Nephron (organoid): Measurements from ENCODE around the gene IRX5.

Source experiments
- H3K27ac Mint-ChIP-seq, 3 experiments: 2 replicates each; pipeline ENCODE4 v1.8.0; 2020; ENCODE audit warnings: mixed read lengths in 3 of 3, mild to moderate bottlenecking in 2 of 3, moderate library complexity in 1 of 3
- H3K27me3 Mint-ChIP-seq: 2 replicates; pipeline ENCODE4 v1.8.0; 2021; ENCODE audit warnings: low read depth, mild to moderate bottlenecking, moderate library complexity, mixed read lengths
- H3K36me3 Mint-ChIP-seq: 2 replicates; pipeline ENCODE4 v1.8.0; 2020; ENCODE audit warnings: low read depth, mixed read lengths
- H3K4me1 Mint-ChIP-seq: 2 replicates; pipeline ENCODE4 v1.8.0; 2020; ENCODE audit warnings: mixed read lengths
- H3K4me3 Mint-ChIP-seq, 3 experiments: 2 replicates each; pipeline ENCODE4 v1.8.0; 2020; ENCODE audit warnings: mild to moderate bottlenecking in 3 of 3, mixed read lengths in 3 of 3, moderate library complexity in 2 of 3
- H3K9me3 Mint-ChIP-seq: 2 replicates; pipeline ENCODE4 v1.8.0; 2020; ENCODE audit warnings: mixed read lengths
- TF ChIP-seq, protein P1 (sequence below), 3 experiments: fragments of 200-600 bp; sonication (generic); IDR thresholded peaks; one replicate each; pipeline ENCODE4 v1.5.0; 2021; ENCODE audit warnings: antibody characterized with exemption in 3 of 3; ENCODE audit not compliant: unreplicated experiment in 3 of 3

Gene IRX5

DNA sequence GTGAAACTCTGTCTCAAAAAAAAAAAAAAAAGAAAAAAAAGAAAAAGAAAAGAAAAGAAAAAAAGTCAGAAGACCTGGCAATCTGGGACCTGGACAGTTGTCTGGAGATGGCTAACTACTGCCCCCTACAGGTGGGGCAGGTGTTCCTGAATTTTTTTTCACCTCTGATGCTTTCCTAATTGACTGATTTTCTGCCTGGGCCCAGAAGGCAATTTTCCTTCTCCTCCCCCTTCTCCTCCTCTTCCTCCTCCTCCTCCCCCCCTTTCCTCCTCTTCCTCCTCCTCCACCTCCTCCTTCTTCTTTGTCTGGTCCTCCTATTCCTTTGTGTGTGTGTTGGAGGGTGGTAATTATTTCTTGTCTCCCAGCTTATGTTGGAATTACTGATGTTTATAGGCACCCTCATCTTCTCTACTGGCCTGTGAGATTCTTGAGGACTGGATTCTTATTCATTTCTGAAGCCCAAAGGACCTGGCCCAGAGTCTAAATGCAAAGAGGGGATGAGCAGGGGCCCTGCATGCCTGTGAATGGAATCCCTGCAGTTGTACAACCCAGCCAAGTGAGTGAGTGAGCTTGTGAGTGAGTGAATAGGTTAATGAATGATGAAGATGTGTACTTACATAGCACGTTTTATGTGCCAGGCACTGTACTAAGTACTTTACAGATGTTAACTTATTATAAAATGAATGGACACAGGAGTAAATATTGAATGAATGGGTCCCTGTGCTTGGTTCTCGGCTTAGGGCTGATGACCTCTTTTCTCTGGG is 26.9 kb downstream of the IRX5 start:
- peaks cover 57% of the 10 kb centered on the region for H3K27me3 Mint-ChIP-seq
- TF ChIP-seq, protein P1, sequence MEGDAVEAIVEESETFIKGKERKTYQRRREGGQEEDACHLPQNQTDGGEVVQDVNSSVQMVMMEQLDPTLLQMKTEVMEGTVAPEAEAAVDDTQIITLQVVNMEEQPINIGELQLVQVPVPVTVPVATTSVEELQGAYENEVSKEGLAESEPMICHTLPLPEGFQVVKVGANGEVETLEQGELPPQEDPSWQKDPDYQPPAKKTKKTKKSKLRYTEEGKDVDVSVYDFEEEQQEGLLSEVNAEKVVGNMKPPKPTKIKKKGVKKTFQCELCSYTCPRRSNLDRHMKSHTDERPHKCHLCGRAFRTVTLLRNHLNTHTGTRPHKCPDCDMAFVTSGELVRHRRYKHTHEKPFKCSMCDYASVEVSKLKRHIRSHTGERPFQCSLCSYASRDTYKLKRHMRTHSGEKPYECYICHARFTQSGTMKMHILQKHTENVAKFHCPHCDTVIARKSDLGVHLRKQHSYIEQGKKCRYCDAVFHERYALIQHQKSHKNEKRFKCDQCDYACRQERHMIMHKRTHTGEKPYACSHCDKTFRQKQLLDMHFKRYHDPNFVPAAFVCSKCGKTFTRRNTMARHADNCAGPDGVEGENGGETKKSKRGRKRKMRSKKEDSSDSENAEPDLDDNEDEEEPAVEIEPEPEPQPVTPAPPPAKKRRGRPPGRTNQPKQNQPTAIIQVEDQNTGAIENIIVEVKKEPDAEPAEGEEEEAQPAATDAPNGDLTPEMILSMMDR (IDR thresholded peaks at IDR 0.05; ENCODE audit: unreplicated experiment in 3 of 3) = peak in 1 of 3 experiments; percentile 17
- peaks cover 2% of the 10 kb centered on the region for H3K9me3 Mint-ChIP-seq

DNA sequence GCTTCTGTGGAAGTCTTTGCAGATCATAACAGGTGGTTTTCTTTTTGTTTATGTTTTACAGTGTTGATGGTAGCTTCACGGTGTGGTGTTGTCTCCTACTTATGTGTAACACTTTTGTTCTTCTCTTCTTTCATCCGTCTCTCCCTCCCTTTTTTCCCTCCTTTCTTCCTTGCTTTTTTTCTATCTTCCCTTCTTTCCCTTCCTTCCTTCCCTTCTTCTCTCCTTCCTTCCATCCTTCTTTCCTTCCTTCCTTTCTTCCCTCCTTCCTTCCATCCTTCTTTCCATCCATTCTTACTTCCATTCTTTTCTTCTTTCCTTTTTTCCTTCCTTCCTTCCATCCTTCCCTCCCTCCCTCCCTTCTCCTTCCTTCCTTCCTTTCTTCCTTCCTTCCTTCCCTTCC is 31.4 kb downstream of the IRX5 start:
- no peaks in the 10 kb centered on the region for H3K9me3 Mint-ChIP-seq
- H3K36me3 Mint-ChIP-seq = no peaks in the 10 kb centered on the region
- no peak overlapping the region for H3K4me3 Mint-ChIP-seq
- peaks cover 43% of the 10 kb centered on the region for H3K27me3 Mint-ChIP-seq
- TF ChIP-seq, protein P1 (IDR thresholded peaks at IDR 0.05; ENCODE audit: unreplicated experiment in 3 of 3) = no peak
- no peaks in the 10 kb centered on the region for H3K4me1 Mint-ChIP-seq
- H3K27ac Mint-ChIP-seq = no peak overlapping the region

More for the DNA sequence above, 26.9 kb downstream of the IRX5 start:
- H3K4me3 Mint-ChIP-seq = no peak overlapping the region
- H3K27ac Mint-ChIP-seq = no peak overlapping the region
- H3K36me3 Mint-ChIP-seq = no peaks in the 10 kb centered on the region
- peaks cover 13% of the 10 kb centered on the region for H3K4me1 Mint-ChIP-seq

DNA sequence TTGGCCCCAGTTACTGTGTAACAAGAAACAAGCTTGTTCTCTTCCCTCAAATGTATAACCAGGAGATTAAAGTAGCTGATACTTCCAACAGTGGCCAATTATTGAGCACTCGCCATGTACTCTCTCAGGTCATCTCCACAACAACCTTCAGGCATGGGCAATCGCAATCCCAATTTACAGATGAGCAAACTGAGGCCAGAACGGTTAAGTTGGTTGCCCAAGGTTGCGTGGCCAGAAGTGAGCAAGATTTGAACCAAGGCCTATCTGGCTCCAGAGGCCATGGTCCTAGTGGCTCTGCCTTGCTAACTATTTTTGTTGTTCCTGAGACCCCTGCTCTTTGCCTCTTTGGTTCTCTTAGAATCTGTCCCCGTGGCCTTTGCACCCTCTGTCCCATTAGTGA is 33.6 kb downstream of the IRX5 start:
- Mint-ChIP-seq H3K27ac (no peak overlapping the region), H3K36me3 (no peaks in the 10 kb centered on the region), H3K27me3 (peaks cover 43% of the 10 kb centered on the region), H3K4me3 (no peak overlapping the region), H3K9me3 (no peaks in the 10 kb centered on the region), H3K4me1 (no peaks in the 10 kb centered on the region)
- TF ChIP-seq, protein P1 (IDR thresholded peaks at IDR 0.05; ENCODE audit: unreplicated experiment in 3 of 3) = no peak

DNA sequence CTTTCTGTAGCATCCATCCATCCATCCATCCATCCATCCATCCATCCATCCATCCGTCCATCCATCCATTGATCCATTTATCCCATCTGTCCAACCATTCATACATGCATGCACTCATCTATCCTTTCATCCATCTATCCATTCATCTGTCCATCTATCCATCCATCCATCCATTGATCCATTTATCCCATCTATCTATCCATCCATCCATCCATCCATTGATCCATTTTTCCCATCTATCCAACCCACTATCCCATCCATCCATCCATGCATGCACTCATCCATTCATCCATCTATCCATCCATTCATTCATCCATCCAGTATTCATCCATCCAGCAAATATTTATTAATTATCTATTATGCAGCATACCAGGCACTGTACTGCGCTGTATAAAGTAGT is 34.8 kb downstream of the IRX5 start:
- Mint-ChIP-seq H3K4me1 (no peaks in the 10 kb centered on the region), H3K27me3 (peaks cover 45% of the 10 kb centered on the region)

DNA sequence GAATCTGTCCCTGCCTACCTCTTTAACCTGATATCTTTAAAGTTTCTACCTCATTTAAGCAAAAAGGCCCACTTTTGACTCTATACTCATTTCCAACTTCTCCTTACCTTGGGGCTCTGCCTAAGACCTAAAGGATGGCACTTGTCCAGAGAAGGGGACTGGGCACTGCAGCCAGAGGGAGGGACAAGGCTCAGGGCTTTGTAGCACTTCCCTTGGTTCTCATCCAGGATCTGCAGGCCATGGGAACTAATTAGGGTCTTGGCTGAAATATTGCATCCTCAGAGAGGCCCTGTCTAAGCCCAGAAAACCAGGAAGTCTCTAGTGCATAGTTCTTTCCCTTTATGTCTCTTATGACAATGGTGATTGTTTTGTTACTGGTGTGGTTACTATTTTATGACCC is 37.3 kb downstream of the IRX5 start:
- H3K36me3 Mint-ChIP-seq = no peaks in the 10 kb centered on the region
- no peak overlapping the region for H3K4me3 Mint-ChIP-seq
- no peaks in the 10 kb centered on the region for H3K4me1 Mint-ChIP-seq
- H3K27me3 Mint-ChIP-seq = peaks cover 43% of the 10 kb centered on the region
- H3K27ac Mint-ChIP-seq = no peak overlapping the region
- no peaks in the 10 kb centered on the region for H3K9me3 Mint-ChIP-seq
- TF ChIP-seq, protein P1 (IDR thresholded peaks at IDR 0.05; ENCODE audit: unreplicated experiment in 3 of 3) = no peak

More for the DNA sequence above, 34.8 kb downstream of the IRX5 start:
- Mint-ChIP-seq H3K27ac (no peak overlapping the region), H3K4me3 (no peak overlapping the region), H3K9me3 (no peaks in the 10 kb centered on the region), H3K36me3 (no peaks in the 10 kb centered on the region)
- TF ChIP-seq, protein P1 (IDR thresholded peaks at IDR 0.05; ENCODE audit: unreplicated experiment in 3 of 3) = no peak

DNA sequence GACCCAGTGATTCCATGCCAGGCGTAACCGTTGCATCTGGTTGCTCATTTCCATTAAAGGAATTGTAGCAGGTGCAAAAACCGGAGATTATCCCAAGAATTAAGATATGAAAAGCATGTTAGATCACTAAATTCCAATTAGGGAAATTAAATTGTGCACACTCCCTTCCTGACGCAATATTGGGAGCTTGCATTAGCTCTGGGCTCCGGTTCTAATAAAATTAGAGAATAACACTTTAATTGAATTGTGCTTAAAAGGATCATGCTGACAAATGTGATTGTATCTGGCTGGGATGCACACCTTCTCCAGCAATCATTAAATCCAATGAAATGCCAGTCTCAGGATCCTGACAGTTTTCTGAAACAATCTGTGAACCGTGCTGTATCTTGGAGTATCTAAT is 38.1 kb downstream of the IRX5 start:
- peaks cover 4% of the 10 kb centered on the region for H3K4me1 Mint-ChIP-seq
- H3K27me3 Mint-ChIP-seq = peaks cover 49% of the 10 kb centered on the region
- H3K36me3 Mint-ChIP-seq = no peaks in the 10 kb centered on the region
- H3K9me3 Mint-ChIP-seq = no peaks in the 10 kb centered on the region
- TF ChIP-seq, protein P1 (IDR thresholded peaks at IDR 0.05; ENCODE audit: unreplicated experiment in 3 of 3) = no peak
- no peak overlapping the region for H3K4me3 Mint-ChIP-seq
- H3K27ac Mint-ChIP-seq = no peak overlapping the region
